ENCODE results near the gene ATG7. TPM values are rescaled to one million over a fixed set of nuclear protein-coding genes. Genes with fewer than 3 reads are reported as not detected.

ATG7 gene
- total and polyA plus RNA-seq, 9 donors = 10.2 to 54.5 (median 37.4) TPM

DNA sequence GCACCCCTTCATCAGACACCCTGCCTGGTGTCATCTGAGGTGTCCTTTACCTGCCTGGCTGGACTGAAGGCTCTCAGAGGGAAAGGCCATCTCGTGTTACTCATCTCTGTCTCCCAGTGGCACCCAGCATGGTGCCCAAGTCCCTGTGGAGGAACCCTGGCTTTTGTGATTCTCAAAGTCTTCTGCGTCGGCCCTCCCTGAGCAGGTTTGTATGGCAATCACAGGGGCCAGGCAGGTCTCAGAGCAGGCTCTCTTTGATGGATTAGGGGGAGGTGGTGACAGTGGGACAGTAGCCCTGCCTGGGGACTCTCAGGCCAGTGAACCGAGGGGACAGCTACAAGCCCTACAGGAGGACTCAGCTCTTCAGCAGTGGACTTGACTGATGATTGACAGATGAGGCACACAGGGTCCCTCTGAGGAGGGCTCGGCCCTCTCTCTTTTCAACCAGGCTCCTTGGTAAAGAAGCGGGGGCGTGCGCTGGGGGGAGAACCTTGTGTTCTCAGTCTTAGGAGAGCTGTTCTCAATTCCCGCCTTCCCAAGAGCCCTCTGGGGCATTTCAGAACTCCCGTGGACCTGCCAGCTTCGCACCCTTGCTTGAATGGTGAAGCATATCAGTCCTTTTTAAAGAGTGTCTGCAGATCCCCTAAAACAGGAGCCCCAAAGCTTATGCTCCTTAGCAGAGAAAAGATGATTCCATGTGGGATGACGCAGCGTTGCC lies 263.2 kb downstream of the ATG7 start:
- Histone ChIP-seq H3K4me1 (ENCODE audit: insufficient read depth) (peaks cover 21% of the 10 kb centered on the region), H3K36me3 (no peaks in the 10 kb centered on the region), H3K27ac (peak overlapping the region in 1 of 2 donors; percentile 73), H3K4me3 (no peak overlapping the region), H3K9me3 (no peaks in the 10 kb centered on the region), H3K27me3 (no peaks in the 10 kb centered on the region)
- TF ChIP-seq POLR2A (IDR thresholded peaks at IDR 0.05) = no peak
- TF ChIP-seq CTCF (IDR thresholded peaks at IDR 0.05) = no peak
- no peak for TF ChIP-seq EP300 (IDR thresholded peaks at IDR 0.05)
- intact Hi-C loops (cut with DNase I) = no loop called here
- peak in 2 of 5 donors; percentile 16 to 20 for DNase-seq
- 96 to 98% (median 97%) methylated on average over 13 of the region's 13 CpGs for WGBS, 3 donors

DNA sequence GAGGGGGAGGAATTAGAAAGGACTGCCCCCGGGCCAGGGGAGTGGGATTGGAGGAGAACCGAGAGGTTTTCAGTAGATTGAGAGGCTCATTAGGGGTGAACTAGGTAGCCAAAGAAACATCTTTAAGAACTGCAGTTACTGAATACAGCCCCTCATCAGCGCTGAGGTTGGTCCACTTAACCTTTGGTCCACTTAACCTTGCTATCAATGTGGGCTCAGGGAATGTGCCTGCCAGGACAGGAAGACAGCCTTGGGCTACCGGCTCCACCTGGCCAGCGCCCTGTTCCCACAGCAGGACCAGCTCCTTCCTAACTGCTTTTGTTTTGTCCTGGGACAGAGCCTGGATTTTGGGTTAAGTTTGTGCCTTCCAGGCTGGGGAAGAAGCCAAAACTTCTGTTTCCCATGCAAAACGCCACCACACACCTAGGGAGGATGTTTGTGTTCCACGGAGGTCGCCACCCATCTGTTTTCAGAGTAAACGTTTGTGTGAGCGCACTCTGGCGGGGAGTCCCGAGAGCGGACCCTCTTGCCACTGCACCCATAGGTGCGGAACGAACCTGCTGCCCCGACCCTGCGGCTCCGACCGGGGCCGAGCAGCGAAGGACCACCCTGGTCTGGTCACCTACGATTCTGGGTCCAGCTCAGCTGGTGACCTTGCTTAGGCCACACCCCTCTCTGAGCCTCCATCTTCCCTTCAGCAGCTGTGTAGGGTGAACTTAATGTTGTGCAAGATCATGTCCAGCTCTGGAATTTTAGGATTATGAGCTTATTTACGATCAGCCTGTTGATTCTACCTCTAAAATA lies 264.1 kb downstream of the ATG7 start:
- Histone ChIP-seq H3K27me3 (no peaks in the 10 kb centered on the region), H3K36me3 (no peaks in the 10 kb centered on the region), H3K9me3 (no peaks in the 10 kb centered on the region), H3K4me3 (no peak overlapping the region), H3K4me1 (ENCODE audit: insufficient read depth) (peaks cover 21% of the 10 kb centered on the region), H3K27ac (peak overlapping the region in 1 of 2 donors; percentile 73)
- WGBS, 3 donors = 80 to 87% (median 85%) methylated on average over 23 of the region's 23 CpGs
- no peak for DNase-seq
- intact Hi-C loops (cut with DNase I) = no loop called here
- no peak for TF ChIP-seq POLR2A (IDR thresholded peaks at IDR 0.05)
- no peak for TF ChIP-seq EP300 (IDR thresholded peaks at IDR 0.05)
- no peak for TF ChIP-seq CTCF (IDR thresholded peaks at IDR 0.05)

DNA sequence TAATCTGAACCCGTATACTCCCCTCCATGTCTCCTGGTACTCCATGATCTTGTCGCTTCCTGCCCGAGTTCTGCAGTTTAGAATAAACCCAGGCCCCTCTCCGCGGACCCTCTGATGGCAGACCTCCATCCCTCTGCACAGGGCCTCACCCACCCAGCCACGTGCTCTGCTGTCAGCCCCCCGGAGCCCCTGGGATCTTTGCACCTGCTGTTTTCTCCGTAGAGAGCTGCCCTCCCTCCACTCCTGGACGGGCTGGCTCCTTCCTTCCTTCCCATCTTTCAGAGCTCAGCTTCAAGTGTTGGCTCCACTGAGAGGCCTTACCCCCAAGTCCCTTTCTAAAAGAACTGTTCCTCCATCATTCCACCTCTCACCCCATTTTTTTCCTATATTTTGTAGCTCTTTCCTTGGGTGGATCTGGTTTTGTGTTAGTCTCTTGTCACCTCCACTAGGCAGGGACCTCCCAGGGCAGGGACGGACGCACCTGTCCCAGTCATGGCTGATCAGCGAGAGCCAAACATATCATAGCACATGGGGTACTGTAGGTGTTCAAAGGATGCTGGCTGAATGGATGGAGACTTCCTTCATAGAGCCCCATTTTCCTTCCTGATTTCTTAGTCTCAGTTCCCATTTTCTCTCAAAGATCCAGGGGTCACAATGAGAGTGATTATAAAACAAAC lies 264.9 kb downstream of the ATG7 start:
- Histone ChIP-seq H3K4me1 (ENCODE audit: insufficient read depth) (peaks cover 21% of the 10 kb centered on the region), H3K27me3 (no peaks in the 10 kb centered on the region), H3K9me3 (no peaks in the 10 kb centered on the region), H3K27ac (no peak overlapping the region), H3K36me3 (no peaks in the 10 kb centered on the region), H3K4me3 (no peak overlapping the region)
- 93 to 95% (median 94%) methylated on average over 12 of the region's 12 CpGs for WGBS, 3 donors
- TF ChIP-seq POLR2A (IDR thresholded peaks at IDR 0.05) (no peak), CTCF (IDR thresholded peaks at IDR 0.05) (no peak), EP300 (IDR thresholded peaks at IDR 0.05) (no peak)
- intact Hi-C loops (cut with DNase I) = no loop called here
- DNase-seq = peak in 1 of 5 donors; percentile 16

GRCh38 chr3:11538581-11538980 lies 266.4 kb downstream of the ATG7 start:
- no peaks in the 10 kb centered on the region for H3K36me3 ChIP-seq
- intact Hi-C loops (cut with DNase I) = no loop called here
- 92 to 94% (median 93%) methylated on average over 3 of the region's 3 CpGs for WGBS, 3 donors
- DNase-seq = no peak
- no peaks in the 10 kb centered on the region for H3K27me3 ChIP-seq
- TF ChIP-seq EP300 (IDR thresholded peaks at IDR 0.05) (no peak), CTCF (IDR thresholded peaks at IDR 0.05) (no peak), POLR2A (IDR thresholded peaks at IDR 0.05) (no peak)
- no peak overlapping the region for H3K27ac ChIP-seq
- no peaks in the 10 kb centered on the region for H3K9me3 ChIP-seq
- peaks cover 11% of the 10 kb centered on the region for H3K4me1 ChIP-seq (ENCODE audit: insufficient read depth)
- H3K4me3 ChIP-seq = no peak overlapping the region
